ENCODE measurements around the gene HERC6.

GRCh38 chr4:88439161-88439760, 60.6 kb downstream of the HERC6 start:
- TF ChIP-seq POLR2A (IDR thresholded peaks at IDR 0.05) (no peak), CTCF (IDR thresholded peaks at IDR 0.05) (no peak), POLR2AphosphoS5 (IDR thresholded peaks at IDR 0.05; ENCODE audit: insufficient read depth in 1 of 2, low read depth in 1 of 2) (no peak)
